HG02938 (cell line): ENCODE data around the gene TOB1.

Experiments used
- ATAC-seq: cut with Tn5 transposase; IDR thresholded peaks from one replicate; pipeline ENCODE4 v1.9.1; 2021; ENCODE audit warnings: mild to moderate bottlenecking, moderate library complexity; ENCODE audit not compliant: unreplicated experiment

The TOB1 gene

GRCh38 chr17:50833510-50834428 lies 32.4 kb downstream of the TOB1 start:
- no peak for ATAC-seq

GRCh38 chr17:50832864-50833381 lies 33.2 kb downstream of the TOB1 start:
- ATAC-seq: no peak

DNA sequence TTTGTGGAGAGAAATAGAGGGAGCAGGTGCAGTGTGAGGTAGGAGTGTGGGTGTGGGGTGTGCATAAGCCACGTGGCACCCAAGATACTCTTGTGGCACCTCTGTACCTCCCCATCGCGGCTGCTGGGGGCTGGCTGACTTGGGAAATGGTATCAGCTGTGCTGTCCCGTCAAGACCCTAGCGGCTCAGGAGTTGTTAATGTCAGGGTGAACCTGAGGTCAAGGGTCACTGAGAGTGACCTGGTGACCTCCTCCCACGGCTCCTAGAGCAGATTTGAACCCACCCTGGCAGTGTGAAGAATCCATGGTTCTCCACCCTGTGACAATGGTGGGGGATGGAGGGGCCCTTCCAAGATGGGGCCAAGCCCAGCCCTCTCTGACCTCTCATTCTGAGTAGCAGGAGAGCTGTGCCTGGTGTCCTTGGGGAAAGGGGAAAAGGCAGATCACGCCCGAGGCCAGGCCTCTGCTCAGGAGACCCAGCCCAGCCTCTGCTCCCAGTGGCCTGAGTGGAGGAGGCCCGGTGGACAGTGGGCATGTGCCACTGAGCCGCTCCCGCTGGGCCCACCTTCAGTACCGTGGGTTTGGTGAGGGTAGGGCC lies 33.8 kb downstream of the TOB1 start:
- no peak for ATAC-seq

DNA sequence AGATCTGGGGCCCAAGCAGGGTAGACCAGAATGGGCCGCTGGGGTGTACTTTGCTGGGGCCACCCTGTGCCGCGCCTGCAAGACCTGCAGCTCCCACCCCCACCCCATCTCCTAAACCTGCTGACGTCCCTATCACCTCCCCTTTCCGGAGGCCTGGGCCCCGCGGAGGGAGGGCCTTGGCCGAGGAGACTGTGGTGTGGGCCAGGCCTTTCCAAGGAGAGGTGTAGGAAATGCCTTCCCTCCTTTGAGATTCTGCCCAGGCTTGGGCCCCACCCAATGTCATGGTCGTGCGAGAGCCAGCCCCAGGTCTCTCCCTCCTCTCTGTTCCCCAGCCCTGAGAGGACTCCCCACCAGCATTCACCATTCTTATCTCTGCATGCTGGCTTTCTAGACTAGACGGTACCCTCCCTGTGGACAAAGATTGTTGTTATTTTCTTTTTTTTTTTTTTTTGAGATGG lies 34.7 kb downstream of the TOB1 start:
- ATAC-seq: no peak

- ATAC-seq: no peak
Measured at GRCh38 chr17:50830994-50831393, 35.2 kb downstream of the TOB1 start.

- ATAC-seq: no peak
Measured at GRCh38 chr17:50830352-50830751, 35.8 kb downstream of the TOB1 start.

DNA sequence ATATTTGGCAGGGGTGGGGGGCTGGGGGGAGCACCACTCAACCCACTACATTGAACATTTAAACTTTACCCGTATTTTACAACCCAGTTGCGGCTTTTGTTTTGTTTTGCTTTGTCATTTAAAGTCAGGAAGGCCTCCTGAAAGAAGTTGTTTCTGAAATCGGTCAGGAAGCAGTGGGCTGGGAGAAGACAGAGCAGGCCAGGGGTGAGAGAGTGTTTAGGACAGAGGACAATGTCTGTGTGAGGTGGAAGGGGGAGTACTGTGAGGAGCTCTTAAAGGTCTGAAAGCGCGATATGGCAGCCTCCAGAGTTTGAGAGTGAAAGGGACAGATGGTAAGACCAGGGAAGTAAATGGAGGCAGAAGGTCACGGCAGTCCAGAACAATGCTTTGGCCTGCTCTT lies 36.8 kb downstream of the TOB1 start:
- no peak for ATAC-seq

GRCh38 chr17:50828508-50829170 lies 37.5 kb downstream of the TOB1 start:
- peak; percentile 76 for ATAC-seq

DNA sequence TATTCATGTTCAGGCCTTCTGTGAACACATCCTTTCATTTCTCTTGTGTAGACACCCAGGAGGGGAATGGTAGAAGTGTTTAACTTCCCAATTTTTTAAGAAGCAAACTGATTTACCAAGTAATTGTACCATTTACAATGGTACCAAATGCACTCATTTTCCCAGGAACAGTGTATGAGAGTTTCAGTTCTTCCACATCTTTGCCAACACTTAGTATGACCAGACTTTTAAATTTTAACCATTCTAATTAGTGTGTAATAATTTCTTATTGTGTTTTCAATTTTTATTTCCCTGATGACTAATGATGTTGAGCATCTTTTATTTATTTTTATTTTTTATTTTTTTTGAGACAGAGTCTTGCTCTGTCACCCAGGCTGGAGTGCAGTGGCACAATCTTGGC lies 41.0 kb downstream of the TOB1 start:
- no peak for ATAC-seq

- ATAC-seq: no peak
Measured at GRCh38 chr17:50824429-50824828, 41.7 kb downstream of the TOB1 start.

- no peak for ATAC-seq
Measured at GRCh38 chr17:50822550-50822949, 43.6 kb downstream of the TOB1 start.

DNA sequence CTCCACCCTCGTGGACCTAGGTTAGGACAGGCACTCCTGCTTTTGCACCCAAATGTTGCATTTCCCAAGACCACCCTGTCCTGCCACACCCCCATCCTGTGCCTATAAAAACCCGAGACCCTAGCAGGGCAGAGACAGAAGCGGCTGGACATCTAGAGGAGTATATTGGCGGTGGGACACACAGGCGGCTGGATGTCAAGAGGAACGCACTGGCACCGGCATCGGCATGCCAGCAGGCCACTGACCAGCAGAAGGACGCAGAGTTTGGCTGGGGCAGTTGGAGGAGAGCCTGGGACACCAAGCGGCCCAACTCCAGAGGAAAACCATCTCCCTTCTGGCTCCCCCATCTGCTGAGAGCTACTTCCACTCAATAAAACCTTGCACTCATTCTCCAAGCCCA lies 45.5 kb downstream of the TOB1 start:
- ATAC-seq: no peak

DNA sequence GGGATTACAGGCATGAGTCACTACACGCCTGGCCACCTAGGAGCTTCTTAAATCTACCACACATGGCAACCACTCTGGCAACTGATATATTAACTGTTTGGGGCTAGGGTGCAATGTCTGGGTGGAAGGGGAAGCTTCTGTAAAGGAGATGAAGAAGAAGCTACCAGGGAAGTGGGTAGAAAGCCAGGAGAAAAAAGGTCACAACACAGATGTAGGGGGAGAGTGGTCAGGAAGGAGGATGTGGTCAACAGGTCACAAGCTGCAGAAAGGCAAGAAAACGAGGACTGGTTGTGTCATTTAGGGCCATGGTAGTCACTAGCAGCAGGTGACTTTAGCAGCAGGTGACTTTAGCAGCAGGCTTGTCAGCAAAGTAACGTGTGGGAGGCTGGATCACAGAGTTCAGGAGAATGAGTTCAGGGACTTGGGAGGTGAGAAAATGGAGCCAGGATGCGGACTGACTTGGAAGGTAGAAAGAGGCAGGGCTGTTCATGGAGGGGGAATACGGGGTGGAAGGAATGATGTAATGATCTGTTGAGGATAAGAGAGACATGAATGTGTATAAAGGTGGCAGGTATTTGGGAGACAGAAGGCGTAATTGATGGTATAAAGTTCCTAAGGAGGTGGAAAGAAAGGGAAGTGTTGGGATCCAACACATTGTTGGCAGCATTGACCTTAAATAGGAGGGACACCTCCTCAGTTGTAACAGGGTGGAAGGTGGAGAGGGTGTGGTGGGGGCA lies 47.1 kb downstream of the TOB1 start:
- no peak for ATAC-seq

GRCh38 chr17:50818261-50818660 lies 47.9 kb downstream of the TOB1 start:
- no peak for ATAC-seq

GRCh38 chr17:50817838-50818237 lies 48.3 kb downstream of the TOB1 start:
- no peak for ATAC-seq

GRCh38 chr17:50816771-50817751 lies 49.1 kb downstream of the TOB1 start:
- no peak for ATAC-seq

DNA sequence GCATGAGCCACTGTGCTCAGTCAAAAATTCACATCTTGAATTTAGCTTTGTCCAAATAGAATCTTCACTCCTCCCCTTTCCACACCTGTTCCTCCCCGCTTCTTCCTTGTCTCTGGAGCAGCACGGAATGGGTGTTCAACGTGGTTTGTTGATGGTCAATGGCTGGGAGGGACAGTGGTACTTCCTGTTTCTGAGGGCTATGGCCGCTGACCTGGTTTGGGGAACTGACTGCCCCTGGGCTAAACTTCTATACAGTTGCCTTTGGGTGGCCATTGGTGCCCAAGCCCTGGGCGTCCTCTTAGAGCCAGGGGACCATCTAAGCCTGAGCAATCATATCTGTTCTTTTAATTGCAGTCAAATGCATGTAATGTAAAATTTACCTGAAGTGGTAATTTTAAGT lies 49.9 kb downstream of the TOB1 start:
- no peak for ATAC-seq

DNA sequence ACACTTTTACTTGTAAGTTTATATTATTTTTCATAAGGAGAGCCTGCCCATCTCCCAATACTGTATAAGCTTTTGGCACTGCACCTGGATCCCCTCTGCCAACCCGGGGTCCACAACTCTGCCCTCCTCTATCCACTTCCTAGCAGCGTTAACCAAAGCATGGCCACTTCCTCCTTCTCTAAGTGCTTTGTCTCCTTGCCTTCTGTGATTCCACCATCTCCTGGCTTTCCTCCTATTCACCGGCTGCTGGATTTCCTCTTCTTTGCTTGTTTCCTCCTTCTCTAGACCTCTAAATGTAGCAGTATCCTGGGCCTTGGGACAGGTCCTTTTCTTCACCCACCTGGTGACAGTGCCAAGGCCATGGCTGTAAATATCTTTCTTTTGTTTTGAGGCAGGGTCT lies 50.8 kb downstream of the TOB1 start:
- no peak for ATAC-seq

GRCh38 chr17:50813583-50813982 lies 52.6 kb downstream of the TOB1 start:
- ATAC-seq: no peak
